RPMI7951 (cell line): ENCODE measurements around the gene TIPRL. TPM values are rescaled to one million over a fixed set of nuclear protein-coding genes. Genes with fewer than 3 reads are reported as not detected.

Source experiments
- DNase-seq: peaks from one replicate; pipeline ENCODE4 v3.0.0-alpha.2; 2012; ENCODE audit warnings: low read depth
- total RNA-seq: library from RNA; depleted of rRNA; stranded (reverse); fragments of >200 nt; shearing (Covaris generic); gene quantifications from 2 replicates; pipeline ENCODE4 v1.2.3, GENCODE V29; 2014

Gene TIPRL
- total RNA-seq, 1 experiment from 2014 or later = 56.4 TPM

GRCh38 chr1:168213349-168213748 is 34.6 kb downstream of the TIPRL start:
- DNase-seq = no peak

GRCh38 chr1:168216171-168216570 is 37.4 kb downstream of the TIPRL start:
- no peak for DNase-seq

GRCh38 chr1:168217664-168218063 is 38.9 kb downstream of the TIPRL start:
- no peak for DNase-seq

GRCh38 chr1:168218658-168219057 is 39.9 kb downstream of the TIPRL start:
- no peak for DNase-seq

GRCh38 chr1:168220470-168220871 is 41.7 kb downstream of the TIPRL start:
- no peak for DNase-seq

- DNase-seq = no peak
These were observed 42.5 kb downstream of the TIPRL start for GRCh38 chr1:168221275-168221674.

GRCh38 chr1:168223261-168223660 is 44.5 kb downstream of the TIPRL start:
- no peak for DNase-seq

GRCh38 chr1:168223681-168224540 is 45.1 kb downstream of the TIPRL start:
- no peak for DNase-seq

- DNase-seq = no peak
These were observed 46.2 kb downstream of the TIPRL start for GRCh38 chr1:168224991-168225390.

GRCh38 chr1:168225476-168226190 is 46.9 kb downstream of the TIPRL start, which contains the start of gene SFT2D2:
Gene SFT2D2 (plus strand): TSS chr1:168226004. CDS start chr1:168226080, 76 bp downstream.
- peak; percentile 71 for DNase-seq

GRCh38 chr1:168227620-168228019 is 48.9 kb downstream of the TIPRL start:
- peak; percentile 29 for DNase-seq

- DNase-seq = no peak
These were observed 51.1 kb downstream of the TIPRL start for GRCh38 chr1:168229893-168230292.

- no peak for DNase-seq
These were observed 51.9 kb downstream of the TIPRL start for GRCh38 chr1:168230709-168231108.

GRCh38 chr1:168234846-168235547 is 56.2 kb downstream of the TIPRL start:
- peak; percentile 49 for DNase-seq

- no peak for DNase-seq
These were observed 56.8 kb downstream of the TIPRL start for GRCh38 chr1:168235548-168235885.

GRCh38 chr1:168235937-168236336 is 57.2 kb downstream of the TIPRL start:
- DNase-seq = no peak

GRCh38 chr1:168236836-168237611 is 58.3 kb downstream of the TIPRL start:
- DNase-seq = peak; percentile 24

GRCh38 chr1:168243198-168243597 is 64.4 kb downstream of the TIPRL start:
- DNase-seq = no peak

- no peak for DNase-seq
These were observed 65.0 kb downstream of the TIPRL start for GRCh38 chr1:168243636-168244212.

GRCh38 chr1:168245042-168245441 is 66.3 kb downstream of the TIPRL start:
- no peak for DNase-seq

- no peak for DNase-seq
These were observed 67.7 kb downstream of the TIPRL start for GRCh38 chr1:168246506-168246905.
